DMS 273 (cell line): Measurements from ENCODE around the gene TRPV3.
A peak's percentile ranks its signal among the peaks of the same experiment; 100 is the strongest.
"Not testable (repeated sequence)": the region's sequence is repeated elsewhere in the genome, so short reads cannot be mapped to it uniquely, and the experiment has no call there.

Experiments
- DNase-seq: peaks from one replicate; lab custom pipeline; 2025; ENCODE audit not compliant: unreplicated experiment; lab: John Stamatoyannopoulos, UW

TRPV3 gene

GRCh38 chr17:3527468-3527867, 30.1 kb downstream of the TRPV3 start:
- DNase-seq = no peak

GRCh38 chr17:3526971-3527370, 30.6 kb downstream of the TRPV3 start:
- DNase-seq = no peak

GRCh38 chr17:3526491-3526890, 31.1 kb downstream of the TRPV3 start:
- DNase-seq = no peak

GRCh38 chr17:3524024-3524423, 33.6 kb downstream of the TRPV3 start:
- no peak for DNase-seq

GRCh38 chr17:3519472-3519871, 38.1 kb downstream of the TRPV3 start:
- DNase-seq = not testable (repeated sequence)

- DNase-seq = no peak
Observed at GRCh38 chr17:3514873-3515272, 42.7 kb downstream of the TRPV3 start.

- not testable (repeated sequence) for DNase-seq
Observed at GRCh38 chr17:3514167-3514566, 43.4 kb downstream of the TRPV3 start.

- no peak for DNase-seq
Observed at GRCh38 chr17:3513305-3514035, 44.1 kb downstream of the TRPV3 start.

GRCh38 chr17:3512505-3513171, 45.0 kb downstream of the TRPV3 start:
- no peak for DNase-seq

GRCh38 chr17:3511852-3512504, 45.6 kb downstream of the TRPV3 start:
- no peak for DNase-seq

- no peak for DNase-seq
Observed at GRCh38 chr17:3510090-3510489, 47.5 kb downstream of the TRPV3 start.

- DNase-seq = no peak
Observed at GRCh38 chr17:3507869-3508268, 49.7 kb downstream of the TRPV3 start.

- DNase-seq = no peak
Observed at GRCh38 chr17:3507071-3507470, 50.5 kb downstream of the TRPV3 start.

- no peak for DNase-seq
Observed at GRCh38 chr17:3506054-3506453, 51.6 kb downstream of the TRPV3 start.

GRCh38 chr17:3505008-3505407, 52.6 kb downstream of the TRPV3 start:
- DNase-seq = no peak

GRCh38 chr17:3503285-3503684, 54.3 kb downstream of the TRPV3 start:
- DNase-seq = no peak

- DNase-seq = no peak
Observed at GRCh38 chr17:3502466-3502865, 55.1 kb downstream of the TRPV3 start.

GRCh38 chr17:3501344-3501743, 56.3 kb downstream of the TRPV3 start:
- DNase-seq = no peak

GRCh38 chr17:3497101-3497500, 60.5 kb downstream of the TRPV3 start:
- no peak for DNase-seq

- DNase-seq = peak; percentile 32
Observed at GRCh38 chr17:3485481-3486068, 72.0 kb downstream of the TRPV3 start.

- DNase-seq = no peak
Observed at GRCh38 chr17:3482852-3483251, 74.8 kb downstream of the TRPV3 start.

- no peak for DNase-seq
Observed at GRCh38 chr17:3479988-3480387, 77.6 kb downstream of the TRPV3 start.
